HEK293 (cell line): ENCODE measurements around the gene RAX2.

Source experiments
- BCL11A ChIP-seq: fragments of 450-650 bp; formaldehyde crosslinking; IDR thresholded peaks from 2 replicates; pipeline ENCODE4 v1.5.1; 2016; ENCODE audit warnings: low read depth, missing biosample characterization, missing genetic modification characterization
- EGR2 ChIP-seq: fragments of 450-650 bp; formaldehyde crosslinking; IDR thresholded peaks from 2 replicates; pipeline ENCODE4 v1.5.1; 2016; ENCODE audit warnings: low read depth, missing biosample characterization, missing genetic modification characterization
- HOXA7 ChIP-seq: sonication (generic); formaldehyde crosslinking; IDR thresholded peaks from 2 replicates; pipeline ENCODE4 v1.8.1; 2022; ENCODE audit warnings: missing genetic modification reagents, borderline replicate concordance
- HOXD13 ChIP-seq: sonication (generic); formaldehyde crosslinking; IDR thresholded peaks from 2 replicates; pipeline ENCODE4 v1.8.0; 2022; ENCODE audit warnings: missing genetic modification reagents, borderline replicate concordance
- SP2 ChIP-seq: fragments of 450-650 bp; formaldehyde crosslinking; IDR thresholded peaks from 2 replicates; pipeline ENCODE4 v1.5.1; 2016; ENCODE audit warnings: missing biosample characterization, missing genetic modification characterization
- SP7 ChIP-seq: fragments of 450-650 bp; formaldehyde crosslinking; IDR thresholded peaks from 2 replicates; pipeline ENCODE4 v1.5.1; 2016; ENCODE audit warnings: missing biosample characterization, missing genetic modification characterization
- TCF7L2 ChIP-seq: IDR thresholded peaks from 2 replicates; pipeline ENCODE4 v1.6.1; 2011; ENCODE audit warnings: low read depth, mild to moderate bottlenecking, inconsistent platforms, low read length, moderate library complexity, borderline replicate concordance
- WT1 ChIP-seq: fragments of 450-650 bp; formaldehyde crosslinking; IDR thresholded peaks from 2 replicates; pipeline ENCODE4 v1.5.1; 2016; ENCODE audit warnings: missing biosample characterization, missing genetic modification characterization
- ZBTB20 ChIP-seq: fragments of 450-650 bp; formaldehyde crosslinking; IDR thresholded peaks from 2 replicates; pipeline ENCODE4 v1.5.1; 2016; ENCODE audit warnings: missing biosample characterization, missing genetic modification characterization
- ZBTB7A ChIP-seq: fragments of 450-650 bp; formaldehyde crosslinking; IDR thresholded peaks from 2 replicates; pipeline ENCODE4 v1.5.1; 2016; ENCODE audit warnings: low read depth, missing biosample characterization, missing genetic modification characterization
- ZNF112 ChIP-seq: fragments of 450-650 bp; formaldehyde crosslinking; IDR thresholded peaks from 2 replicates; pipeline ENCODE4 v1.5.0; 2017; ENCODE audit warnings: missing biosample characterization, missing genetic modification characterization
- ZNF155 ChIP-seq: fragments of 450-650 bp; formaldehyde crosslinking; IDR thresholded peaks from 2 replicates; pipeline ENCODE4 v1.5.1; 2016; ENCODE audit warnings: missing biosample characterization, missing genetic modification characterization
- ZNF16 ChIP-seq: fragments of 450-650 bp; formaldehyde crosslinking; IDR thresholded peaks from 2 replicates; pipeline ENCODE4 v1.5.1; 2016; ENCODE audit warnings: low read depth, missing biosample characterization, missing genetic modification characterization
- ZNF223 ChIP-seq: fragments of 450-650 bp; formaldehyde crosslinking; IDR thresholded peaks from 2 replicates; pipeline ENCODE4 v1.5.1; 2016; ENCODE audit warnings: missing biosample characterization, missing genetic modification characterization
- ZNF311 ChIP-seq: fragments of 450-650 bp; formaldehyde crosslinking; IDR thresholded peaks from 2 replicates; pipeline ENCODE4 v1.5.1; 2017; ENCODE audit warnings: missing biosample characterization, missing genetic modification characterization, borderline replicate concordance
- ZNF324 ChIP-seq: fragments of 450-650 bp; formaldehyde crosslinking; IDR thresholded peaks from 2 replicates; pipeline ENCODE4 v1.5.1; 2016; ENCODE audit warnings: missing biosample characterization, missing genetic modification characterization
- ZNF423 ChIP-seq: fragments of 450-650 bp; formaldehyde crosslinking; IDR thresholded peaks from 2 replicates; pipeline ENCODE4 v1.5.1; 2016; ENCODE audit warnings: missing biosample characterization, missing genetic modification characterization
- ZNF664 ChIP-seq: fragments of 450-650 bp; formaldehyde crosslinking; IDR thresholded peaks from 2 replicates; pipeline ENCODE4 v1.5.1; 2016; ENCODE audit warnings: missing biosample characterization, missing genetic modification characterization
- ZNF747 ChIP-seq: fragments of 450-650 bp; formaldehyde crosslinking; IDR thresholded peaks from 2 replicates; pipeline ENCODE4 v1.5.1; 2016; ENCODE audit warnings: missing biosample characterization, missing genetic modification characterization
- ZNF76 ChIP-seq: fragments of 450-650 bp; formaldehyde crosslinking; IDR thresholded peaks from 2 replicates; pipeline ENCODE4; 2016; ENCODE audit warnings: low read depth, missing biosample characterization, missing genetic modification characterization, borderline replicate concordance
- ZNF791 ChIP-seq: fragments of 450-650 bp; formaldehyde crosslinking; IDR thresholded peaks from 2 replicates; pipeline ENCODE4 v1.5.1; 2016; ENCODE audit warnings: missing biosample characterization, missing genetic modification characterization
- TF ChIP-seq, protein P1 (sequence below): fragments of 450-650 bp; IDR thresholded peaks from 2 replicates; pipeline ENCODE4 v1.5.1; 2018; ENCODE audit warnings: missing biosample characterization, missing genetic modification characterization
- TF ChIP-seq, protein P2 (sequence below): fragments of 450-650 bp; formaldehyde crosslinking; IDR thresholded peaks from 2 replicates; pipeline ENCODE4 v1.5.1; 2017; ENCODE audit warnings: missing biosample characterization, missing genetic modification characterization
- TF ChIP-seq, protein P3 (sequence below): fragments of 450-650 bp; formaldehyde crosslinking; IDR thresholded peaks from 2 replicates; pipeline ENCODE4 v1.5.1; 2017; ENCODE audit warnings: missing biosample characterization, missing genetic modification characterization
- TF ChIP-seq, protein P4 (sequence below): fragments of 450-650 bp; formaldehyde crosslinking; IDR thresholded peaks from 2 replicates; pipeline ENCODE4 v1.5.1; 2016; ENCODE audit warnings: missing biosample characterization, missing genetic modification characterization
- TF ChIP-seq, protein P5 (sequence below): fragments of 450-650 bp; formaldehyde crosslinking; IDR thresholded peaks from 2 replicates; pipeline ENCODE4 v1.5.1; 2016; ENCODE audit warnings: missing biosample characterization, missing genetic modification characterization
- TF ChIP-seq, protein P6 (sequence below): fragments of 450-650 bp; formaldehyde crosslinking; IDR thresholded peaks from 2 replicates; pipeline ENCODE4 v1.5.1; 2016; ENCODE audit warnings: missing biosample characterization, missing genetic modification characterization

Gene RAX2

DNA sequence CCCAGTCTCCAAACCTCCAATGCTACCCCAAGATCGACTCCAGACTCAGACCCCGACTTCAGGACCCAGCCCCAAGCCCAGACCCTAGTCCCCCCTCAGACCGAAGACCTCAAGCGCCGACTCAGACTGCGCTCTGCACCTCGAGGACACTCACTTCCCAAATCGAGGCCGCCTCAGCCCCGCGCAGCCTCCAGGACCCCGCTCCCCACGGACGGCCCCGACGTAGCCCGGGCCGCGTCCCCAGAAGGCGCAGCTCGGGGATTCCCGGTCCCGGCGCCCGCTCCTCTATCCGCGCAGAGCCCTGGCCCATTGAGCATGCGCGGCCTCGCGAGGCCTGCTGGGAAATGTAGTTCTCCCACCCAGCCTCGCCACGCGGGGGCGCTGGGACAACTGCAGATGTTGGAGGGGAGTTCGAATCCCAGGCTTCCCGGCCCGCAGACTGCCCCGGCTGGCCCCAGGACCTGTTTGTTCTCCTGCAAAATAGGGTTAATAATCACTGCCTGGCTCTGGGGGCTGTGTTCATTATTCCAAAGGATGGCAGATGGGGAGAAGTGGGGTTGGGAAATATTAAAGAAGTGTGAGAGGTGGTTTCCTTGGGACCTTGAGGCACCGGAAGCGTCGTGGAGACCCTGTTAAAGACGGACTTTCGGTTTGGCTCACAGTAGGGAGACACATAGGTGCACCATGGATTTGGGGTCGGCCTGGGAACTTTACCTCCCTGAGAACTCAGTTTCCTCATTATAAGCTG is 10.5 kb downstream of the RAX2 start, which contains the start of gene APBA3 (continued):
- TF ChIP-seq, protein P1, sequence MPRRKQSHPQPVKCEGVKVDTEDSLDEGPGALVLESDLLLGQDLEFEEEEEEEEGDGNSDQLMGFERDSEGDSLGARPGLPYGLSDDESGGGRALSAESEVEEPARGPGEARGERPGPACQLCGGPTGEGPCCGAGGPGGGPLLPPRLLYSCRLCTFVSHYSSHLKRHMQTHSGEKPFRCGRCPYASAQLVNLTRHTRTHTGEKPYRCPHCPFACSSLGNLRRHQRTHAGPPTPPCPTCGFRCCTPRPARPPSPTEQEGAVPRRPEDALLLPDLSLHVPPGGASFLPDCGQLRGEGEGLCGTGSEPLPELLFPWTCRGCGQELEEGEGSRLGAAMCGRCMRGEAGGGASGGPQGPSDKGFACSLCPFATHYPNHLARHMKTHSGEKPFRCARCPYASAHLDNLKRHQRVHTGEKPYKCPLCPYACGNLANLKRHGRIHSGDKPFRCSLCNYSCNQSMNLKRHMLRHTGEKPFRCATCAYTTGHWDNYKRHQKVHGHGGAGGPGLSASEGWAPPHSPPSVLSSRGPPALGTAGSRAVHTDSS = peak; percentile 27; the same call in 1 of the 2 replicates
- TF ChIP-seq ZNF112 (tag by site-specific recombination) (no peak), WT1 (tag by site-specific recombination) (no peak), SP7 (tag by site-specific recombination) (no peak; the same call in none of the 2 replicates), HOXD13 (CRISPR knock-in tag) (no peak), ZNF423 (tag by site-specific recombination) (no peak), ZNF155 (tag by site-specific recombination) (no peak), EGR2 (tag by site-specific recombination) (peak; percentile 36; the same call in 1 of the 2 replicates), TCF7L2 (no peak), ZNF16 (tag by site-specific recombination) (no peak), HOXA7 (no peak), ZNF664 (no peak), ZNF76 (tag by site-specific recombination) (peak; percentile 97), ZBTB7A (tag by site-specific recombination) (no peak; the same call in 1 of the 2 replicates), ZNF223 (no peak), SP2 (tag by site-specific recombination) (peak; percentile 5), ZNF791 (tag by site-specific recombination) (no peak), ZNF324 (tag by site-specific recombination) (peak; percentile 75), BCL11A (tag by site-specific recombination) (no peak), ZNF311 (no peak), ZBTB20 (tag by site-specific recombination) (peak; percentile 93), ZNF747 (tag by site-specific recombination) (no peak)
- TF ChIP-seq, protein P2, sequence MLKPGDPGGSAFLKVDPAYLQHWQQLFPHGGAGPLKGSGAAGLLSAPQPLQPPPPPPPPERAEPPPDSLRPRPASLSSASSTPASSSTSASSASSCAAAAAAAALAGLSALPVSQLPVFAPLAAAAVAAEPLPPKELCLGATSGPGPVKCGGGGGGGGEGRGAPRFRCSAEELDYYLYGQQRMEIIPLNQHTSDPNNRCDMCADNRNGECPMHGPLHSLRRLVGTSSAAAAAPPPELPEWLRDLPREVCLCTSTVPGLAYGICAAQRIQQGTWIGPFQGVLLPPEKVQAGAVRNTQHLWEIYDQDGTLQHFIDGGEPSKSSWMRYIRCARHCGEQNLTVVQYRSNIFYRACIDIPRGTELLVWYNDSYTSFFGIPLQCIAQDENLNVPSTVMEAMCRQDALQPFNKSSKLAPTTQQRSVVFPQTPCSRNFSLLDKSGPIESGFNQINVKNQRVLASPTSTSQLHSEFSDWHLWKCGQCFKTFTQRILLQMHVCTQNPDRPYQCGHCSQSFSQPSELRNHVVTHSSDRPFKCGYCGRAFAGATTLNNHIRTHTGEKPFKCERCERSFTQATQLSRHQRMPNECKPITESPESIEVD (tag by site-specific recombination) = no peak
- TF ChIP-seq, protein P3, sequence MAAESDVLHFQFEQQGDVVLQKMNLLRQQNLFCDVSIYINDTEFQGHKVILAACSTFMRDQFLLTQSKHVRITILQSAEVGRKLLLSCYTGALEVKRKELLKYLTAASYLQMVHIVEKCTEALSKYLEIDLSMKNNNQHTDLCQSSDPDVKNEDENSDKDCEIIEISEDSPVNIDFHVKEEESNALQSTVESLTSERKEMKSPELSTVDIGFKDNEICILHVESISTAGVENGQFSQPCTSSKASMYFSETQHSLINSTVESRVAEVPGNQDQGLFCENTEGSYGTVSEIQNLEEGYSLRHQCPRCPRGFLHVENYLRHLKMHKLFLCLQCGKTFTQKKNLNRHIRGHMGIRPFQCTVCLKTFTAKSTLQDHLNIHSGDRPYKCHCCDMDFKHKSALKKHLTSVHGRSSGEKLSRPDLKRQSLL (tag by site-specific recombination) = peak; percentile 58; the same call in 1 of the 2 replicates
- TF ChIP-seq, protein P4, sequence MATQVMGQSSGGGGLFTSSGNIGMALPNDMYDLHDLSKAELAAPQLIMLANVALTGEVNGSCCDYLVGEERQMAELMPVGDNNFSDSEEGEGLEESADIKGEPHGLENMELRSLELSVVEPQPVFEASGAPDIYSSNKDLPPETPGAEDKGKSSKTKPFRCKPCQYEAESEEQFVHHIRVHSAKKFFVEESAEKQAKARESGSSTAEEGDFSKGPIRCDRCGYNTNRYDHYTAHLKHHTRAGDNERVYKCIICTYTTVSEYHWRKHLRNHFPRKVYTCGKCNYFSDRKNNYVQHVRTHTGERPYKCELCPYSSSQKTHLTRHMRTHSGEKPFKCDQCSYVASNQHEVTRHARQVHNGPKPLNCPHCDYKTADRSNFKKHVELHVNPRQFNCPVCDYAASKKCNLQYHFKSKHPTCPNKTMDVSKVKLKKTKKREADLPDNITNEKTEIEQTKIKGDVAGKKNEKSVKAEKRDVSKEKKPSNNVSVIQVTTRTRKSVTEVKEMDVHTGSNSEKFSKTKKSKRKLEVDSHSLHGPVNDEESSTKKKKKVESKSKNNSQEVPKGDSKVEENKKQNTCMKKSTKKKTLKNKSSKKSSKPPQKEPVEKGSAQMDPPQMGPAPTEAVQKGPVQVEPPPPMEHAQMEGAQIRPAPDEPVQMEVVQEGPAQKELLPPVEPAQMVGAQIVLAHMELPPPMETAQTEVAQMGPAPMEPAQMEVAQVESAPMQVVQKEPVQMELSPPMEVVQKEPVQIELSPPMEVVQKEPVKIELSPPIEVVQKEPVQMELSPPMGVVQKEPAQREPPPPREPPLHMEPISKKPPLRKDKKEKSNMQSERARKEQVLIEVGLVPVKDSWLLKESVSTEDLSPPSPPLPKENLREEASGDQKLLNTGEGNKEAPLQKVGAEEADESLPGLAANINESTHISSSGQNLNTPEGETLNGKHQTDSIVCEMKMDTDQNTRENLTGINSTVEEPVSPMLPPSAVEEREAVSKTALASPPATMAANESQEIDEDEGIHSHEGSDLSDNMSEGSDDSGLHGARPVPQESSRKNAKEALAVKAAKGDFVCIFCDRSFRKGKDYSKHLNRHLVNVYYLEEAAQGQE = no peak
- TF ChIP-seq, protein P5, sequence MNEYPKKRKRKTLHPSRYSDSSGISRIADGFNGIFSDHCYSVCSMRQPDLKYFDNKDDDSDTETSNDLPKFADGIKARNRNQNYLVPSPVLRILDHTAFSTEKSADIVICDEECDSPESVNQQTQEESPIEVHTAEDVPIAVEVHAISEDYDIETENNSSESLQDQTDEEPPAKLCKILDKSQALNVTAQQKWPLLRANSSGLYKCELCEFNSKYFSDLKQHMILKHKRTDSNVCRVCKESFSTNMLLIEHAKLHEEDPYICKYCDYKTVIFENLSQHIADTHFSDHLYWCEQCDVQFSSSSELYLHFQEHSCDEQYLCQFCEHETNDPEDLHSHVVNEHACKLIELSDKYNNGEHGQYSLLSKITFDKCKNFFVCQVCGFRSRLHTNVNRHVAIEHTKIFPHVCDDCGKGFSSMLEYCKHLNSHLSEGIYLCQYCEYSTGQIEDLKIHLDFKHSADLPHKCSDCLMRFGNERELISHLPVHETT (tag by site-specific recombination) = peak; percentile 87
- TF ChIP-seq, protein P6, sequence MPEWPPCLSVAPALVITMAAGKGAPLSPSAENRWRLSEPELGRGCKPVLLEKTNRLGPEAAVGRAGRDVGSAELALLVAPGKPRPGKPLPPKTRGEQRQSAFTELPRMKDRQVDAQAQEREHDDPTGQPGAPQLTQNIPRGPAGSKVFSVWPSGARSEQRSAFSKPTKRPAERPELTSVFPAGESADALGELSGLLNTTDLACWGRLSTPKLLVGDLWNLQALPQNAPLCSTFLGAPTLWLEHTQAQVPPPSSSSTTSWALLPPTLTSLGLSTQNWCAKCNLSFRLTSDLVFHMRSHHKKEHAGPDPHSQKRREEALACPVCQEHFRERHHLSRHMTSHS = no peak
